GM18907 (cell line): ENCODE results near the gene BMP8B.
"Not testable (repeated sequence)": the region's sequence is repeated elsewhere in the genome, so short reads cannot be mapped to it uniquely, and the experiment has no call there.

Experiments used
- ATAC-seq: cut with Tn5 transposase; IDR thresholded peaks from one replicate; pipeline ENCODE4 v1.9.1; 2021; ENCODE audit warnings: mild to moderate bottlenecking, moderate library complexity; ENCODE audit not compliant: unreplicated experiment

The BMP8B gene

DNA sequence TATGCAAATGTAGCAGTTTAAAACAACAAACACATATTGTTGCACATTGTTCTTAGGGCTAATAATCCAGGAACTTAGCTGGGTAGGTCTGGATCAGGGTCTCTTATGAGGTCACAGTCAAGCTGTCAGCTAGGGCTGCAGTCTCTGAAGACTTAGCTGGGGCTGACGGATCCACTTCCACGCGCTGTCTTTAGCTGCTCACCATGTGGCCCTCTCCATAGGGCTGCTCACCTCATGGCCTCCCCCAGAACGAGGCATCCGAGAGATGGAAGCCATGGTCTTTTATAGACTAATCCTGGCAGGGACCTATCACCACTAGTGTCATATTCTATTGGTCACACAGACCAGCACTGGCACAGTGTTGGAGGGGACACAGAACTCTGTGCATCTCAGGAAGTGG lies 8.8 kb downstream of the BMP8B start:
- ATAC-seq, result no peak

DNA sequence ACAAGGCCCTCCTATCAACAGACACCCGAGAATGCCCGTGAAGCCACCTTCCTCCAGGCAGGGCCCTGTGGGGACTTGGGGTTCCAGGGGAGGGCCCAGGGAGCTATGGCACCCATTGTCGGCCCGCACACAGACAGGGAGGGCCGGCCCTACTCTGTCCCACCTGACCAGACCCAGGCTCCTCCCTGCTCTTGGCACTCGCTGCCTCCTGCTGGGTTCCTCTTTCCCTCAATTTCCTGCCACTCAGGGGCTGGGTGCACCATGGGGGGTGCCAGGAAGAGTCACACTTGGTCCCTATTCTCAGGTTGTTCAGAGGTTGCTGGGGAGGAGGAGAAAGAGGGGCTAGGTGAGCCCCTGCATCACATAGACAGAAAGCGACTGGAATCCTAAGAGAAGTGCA lies 9.5 kb downstream of the BMP8B start:
- no peak for ATAC-seq

DNA sequence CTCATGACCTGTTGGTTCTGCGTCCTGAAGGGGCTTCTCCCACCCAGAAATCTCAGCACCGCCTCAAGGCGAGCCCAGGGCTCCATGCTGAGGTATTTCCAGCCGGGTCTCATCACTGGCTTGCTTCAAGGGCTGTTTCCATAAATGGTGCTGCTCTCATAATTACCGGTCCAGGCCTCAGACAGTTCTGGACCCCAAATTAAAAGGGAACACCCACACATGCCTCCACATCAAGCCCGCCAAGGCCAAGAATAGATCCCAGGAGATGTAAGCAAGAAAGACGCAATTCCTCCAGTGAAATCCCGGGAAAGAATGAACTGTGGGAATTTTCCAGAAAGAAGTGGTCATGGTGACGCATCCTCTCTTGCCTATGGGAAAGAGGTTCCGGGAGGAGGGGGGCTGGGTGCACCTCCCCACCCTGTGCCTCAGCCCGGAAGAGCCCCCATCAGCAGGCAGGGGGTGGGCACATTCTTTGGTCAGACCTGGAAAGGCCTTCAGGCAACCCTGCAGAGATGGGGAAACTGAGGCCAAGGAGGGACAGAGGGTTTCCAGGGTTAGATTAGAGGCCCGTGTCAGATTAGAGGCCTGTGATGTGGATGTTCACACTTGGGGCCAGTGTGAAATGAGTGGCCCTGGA lies 10.1 kb downstream of the BMP8B start:
- ATAC-seq, result not testable (repeated sequence)

DNA sequence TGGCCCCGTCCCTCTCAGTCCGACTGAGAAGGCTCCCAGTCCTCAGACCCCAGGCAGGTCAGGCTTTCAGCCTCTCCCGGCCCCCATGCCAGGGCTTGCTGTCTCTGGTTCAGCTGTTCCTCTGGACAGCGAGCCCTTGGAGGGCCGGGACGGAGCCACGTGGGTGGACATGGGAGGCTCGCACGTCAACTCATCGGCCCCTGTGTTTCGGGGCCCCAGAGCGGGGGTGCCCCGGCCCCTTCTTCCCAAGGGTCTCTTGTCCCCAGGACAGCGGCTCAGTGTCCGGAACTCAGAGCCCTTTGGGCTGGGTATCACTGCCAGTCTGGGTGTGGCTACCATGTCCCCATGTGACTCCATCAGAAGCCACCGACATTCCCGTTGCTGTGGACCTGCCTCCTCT lies 10.8 kb downstream of the BMP8B start:
- ATAC-seq, result not testable (repeated sequence)

DNA sequence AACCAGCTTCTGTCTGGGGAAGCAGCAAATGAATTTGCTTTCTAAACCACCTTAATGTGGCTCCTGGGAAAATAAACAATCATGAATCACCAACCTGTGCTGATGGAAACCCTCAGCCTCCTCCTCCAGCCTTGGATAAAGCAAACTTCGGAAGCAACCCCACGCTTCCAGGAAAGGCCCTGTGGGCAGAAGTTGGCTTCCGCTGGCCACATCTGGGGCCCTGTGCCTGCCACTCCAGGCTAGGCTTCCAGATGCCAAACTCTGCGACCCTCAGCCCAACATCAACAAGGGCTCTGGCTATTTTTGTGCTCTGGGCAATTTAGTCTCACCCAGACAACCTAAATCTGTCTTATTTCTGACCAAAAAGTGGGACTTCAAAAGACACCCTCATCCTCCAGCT lies 11.4 kb downstream of the BMP8B start:
- ATAC-seq, result no peak

DNA sequence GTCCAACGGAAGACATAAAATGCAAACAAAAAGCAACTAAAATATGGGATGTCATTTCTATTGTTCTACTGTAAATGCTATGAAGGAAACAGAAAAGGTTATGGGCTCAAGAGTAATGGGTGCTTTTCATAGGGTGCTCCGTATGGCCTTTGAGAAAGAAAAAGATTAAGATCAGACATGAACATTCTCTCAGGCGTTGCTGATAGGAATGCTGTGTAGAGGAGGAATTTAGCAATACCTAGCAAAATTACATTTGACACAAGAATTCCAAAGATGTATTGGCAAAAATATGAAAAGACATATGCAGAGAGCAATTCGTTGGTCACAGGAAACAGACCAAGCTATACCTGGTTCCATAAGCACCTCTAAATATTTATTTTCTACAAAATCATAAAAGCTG lies 11.8 kb downstream of the BMP8B start:
- ATAC-seq, result no peak

DNA sequence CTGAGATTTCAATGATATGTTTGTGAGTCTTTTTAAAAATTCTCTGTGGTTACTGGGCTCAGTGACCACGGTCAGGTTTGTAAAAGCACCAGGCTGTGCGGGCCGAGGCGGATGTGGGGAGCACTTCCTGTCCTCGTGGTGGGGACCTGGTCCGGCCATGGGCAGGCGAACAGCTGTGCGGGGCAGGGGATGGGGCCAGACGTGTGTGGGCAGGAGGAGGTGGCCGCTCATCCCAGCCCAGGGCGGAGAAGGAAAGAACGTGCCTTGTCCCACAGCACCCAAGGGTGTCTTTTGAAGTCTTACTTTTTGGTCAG lies 12.3 kb downstream of the BMP8B start:
- peak; percentile 45 for ATAC-seq

DNA sequence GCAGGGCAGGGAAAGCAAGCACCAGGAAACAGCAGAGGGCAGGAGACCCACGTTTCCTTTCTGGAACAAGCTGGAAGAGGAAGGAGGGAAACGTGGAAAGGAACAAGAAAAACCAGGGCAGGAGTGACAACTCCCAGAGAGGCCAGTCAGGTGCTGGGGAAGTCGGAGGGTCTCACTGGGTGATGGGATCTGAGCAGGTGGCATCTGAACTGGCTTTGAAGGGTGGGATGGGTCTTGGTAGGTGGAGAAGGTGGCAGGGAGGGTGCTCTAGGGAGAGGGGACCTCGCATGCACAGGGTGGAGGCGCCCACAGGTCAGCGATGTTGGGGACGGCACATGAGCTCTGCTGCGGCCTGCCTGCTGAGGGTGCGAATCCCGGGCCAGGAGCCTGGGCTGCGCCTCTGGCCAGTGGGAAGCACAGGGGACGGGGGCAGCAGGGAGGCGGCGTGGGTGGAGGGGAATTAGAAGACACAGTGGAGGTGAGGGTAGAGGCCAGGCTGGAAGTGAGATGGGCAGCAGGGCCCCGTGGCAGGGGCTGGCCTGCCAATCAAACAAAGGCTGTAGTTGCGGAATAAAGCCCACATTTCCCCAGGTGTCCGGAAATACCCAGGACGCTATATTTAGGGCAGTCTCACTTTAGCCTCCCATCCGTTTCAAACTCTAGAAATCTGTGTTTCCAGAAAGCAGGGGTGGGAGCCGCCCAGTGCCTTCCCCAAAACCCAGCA lies 12.8 kb downstream of the BMP8B start:
- ATAC-seq, result peak; percentile 44

DNA sequence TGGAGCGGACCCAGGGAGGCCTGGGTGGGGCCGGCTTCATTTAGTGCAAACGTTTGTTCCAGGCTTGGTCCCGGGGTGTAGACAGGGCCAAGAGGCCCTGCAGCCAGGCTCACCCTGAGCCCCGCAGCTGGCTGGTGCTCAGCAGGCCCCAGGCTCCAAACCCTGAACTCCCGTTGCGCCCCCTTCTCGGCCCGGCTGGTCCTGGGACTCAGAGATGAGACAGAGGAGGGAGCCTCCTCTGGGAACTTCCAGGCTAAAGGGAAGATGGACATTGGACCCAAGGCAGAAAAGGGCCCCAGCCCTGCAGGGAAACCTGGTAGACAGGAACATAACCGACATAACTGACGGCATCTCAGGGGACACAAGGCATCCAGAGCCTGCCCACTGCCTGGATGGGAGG lies 13.5 kb downstream of the BMP8B start:
- not testable (repeated sequence) for ATAC-seq

DNA sequence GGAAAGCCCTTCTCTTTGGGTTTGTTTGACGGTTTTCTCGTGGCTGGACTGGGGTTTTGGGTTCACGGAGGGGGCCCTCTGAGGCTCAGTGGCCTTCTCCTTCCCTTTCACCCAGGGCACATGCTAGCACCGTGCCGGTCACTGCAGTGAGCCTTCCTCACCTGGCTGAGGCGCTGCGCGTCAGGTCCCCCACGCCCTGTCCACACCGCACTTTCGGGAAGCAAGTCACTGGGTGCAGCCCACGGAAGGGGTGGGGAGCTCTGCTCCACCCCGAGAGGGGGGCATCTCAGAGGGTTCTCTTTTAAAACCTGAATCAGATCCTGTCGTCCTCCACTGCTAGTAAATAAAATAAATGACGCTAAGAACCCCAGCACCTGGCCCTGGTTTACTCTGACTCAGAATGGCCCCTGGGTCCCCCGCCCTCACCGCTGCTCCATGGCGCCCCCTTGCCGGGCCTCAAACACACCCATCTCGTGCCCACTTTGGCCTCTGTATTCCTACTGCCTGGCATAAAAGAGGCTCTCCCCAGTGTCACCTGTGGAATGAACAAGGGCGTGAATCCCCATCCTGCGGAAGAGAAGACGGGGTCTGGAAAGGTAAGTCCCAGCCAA lies 15.2 kb downstream of the BMP8B start:
- ATAC-seq, result not testable (repeated sequence)

DNA sequence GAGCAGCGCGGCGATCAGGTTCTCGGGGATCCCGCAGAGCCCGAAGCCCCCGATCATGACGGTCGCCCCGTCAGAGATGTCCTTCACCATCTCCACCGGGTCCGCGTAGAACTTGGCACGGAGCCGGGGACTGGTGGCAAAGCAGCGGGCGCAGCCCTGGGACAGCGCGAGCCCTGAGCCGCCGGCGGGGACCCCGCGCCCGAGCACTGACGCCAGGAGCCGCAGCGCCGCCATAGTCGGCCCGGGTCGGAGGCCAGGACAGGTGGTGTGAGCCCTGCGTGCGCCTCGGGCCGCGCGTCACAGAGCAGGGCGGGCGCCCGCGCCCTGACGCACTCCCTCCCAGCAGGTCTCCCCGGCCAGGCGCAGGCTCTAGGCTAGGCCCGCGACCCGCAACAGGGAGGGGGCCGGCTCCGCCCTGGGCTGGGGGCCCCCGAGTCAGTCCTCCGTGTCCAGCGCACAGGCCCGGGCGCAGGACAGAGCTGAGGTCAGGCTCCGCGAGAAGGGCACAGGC lies 17.6 kb downstream of the BMP8B start, which contains the start of gene OXCT2:
TSS of gene OXCT2 (minus strand) at position 327 of the 511 bp plus-strand sequence. CDS start at position 234, 93 bp downstream.
- ATAC-seq, result not testable (repeated sequence)

DNA sequence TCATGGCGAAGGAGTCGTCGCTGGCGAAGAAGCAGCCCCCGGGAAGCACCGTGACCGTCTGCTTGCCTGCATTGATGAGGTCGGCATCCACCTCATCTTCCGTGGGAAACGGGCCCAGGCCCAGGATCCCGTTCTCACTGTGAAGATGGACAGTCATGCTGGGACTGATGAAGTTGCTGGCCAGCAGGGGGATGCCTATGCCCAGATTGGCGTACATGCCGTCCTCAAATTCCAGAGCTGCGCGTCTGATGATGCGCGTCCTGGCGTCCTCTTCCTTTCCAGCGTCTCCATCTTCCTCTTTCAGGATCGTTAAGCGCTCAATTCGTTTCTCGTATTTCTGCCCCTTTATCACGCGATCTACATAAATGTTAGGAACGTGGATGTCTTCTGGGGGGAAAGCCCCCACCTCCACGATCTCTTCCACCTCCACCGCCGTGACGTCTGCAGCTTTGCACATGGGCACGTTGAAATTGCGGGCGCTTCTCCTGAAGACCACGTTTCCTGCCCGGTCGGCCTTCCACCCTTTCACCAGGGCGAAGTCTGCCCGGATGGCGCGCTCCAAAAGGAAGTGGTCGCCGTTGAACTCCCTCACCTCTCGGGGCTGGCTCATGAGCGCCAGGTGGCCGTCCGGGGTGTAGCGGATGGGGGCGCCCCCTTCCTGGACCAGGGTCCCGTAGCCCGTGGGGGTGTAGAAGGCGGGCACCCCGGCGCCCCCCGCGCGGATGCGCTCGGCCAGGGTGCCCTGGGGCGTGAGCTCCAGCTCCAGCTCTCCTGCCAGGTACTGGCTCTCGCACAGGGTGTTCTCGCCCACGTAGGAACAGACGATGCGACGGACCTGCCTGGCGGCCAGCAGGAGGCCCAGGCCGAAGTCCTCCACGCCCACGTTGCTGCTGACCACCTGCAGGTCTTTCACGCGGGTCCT lies 18.3 kb downstream of the BMP8B start:
- ATAC-seq, result peak; percentile 43

DNA sequence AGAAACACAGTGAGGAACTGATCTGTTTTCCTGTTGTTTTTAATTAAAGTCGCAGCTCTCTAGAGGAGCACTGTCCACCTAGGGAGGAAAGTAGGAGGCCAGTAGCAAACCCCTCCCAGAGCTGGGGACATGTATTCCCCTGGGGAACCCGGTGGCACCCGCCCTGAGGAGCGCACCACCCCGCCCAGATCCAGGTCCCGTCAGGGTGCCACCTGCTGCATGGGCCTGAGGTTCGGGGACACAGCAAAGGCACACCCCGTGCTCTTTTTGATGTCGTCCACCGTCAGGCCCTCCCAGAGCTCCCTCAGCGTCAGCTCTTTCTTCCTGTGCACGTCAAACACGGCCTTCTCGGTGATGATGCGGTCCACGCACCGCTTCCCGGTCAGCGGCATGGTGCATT lies 19.2 kb downstream of the BMP8B start:
- not testable (repeated sequence) for ATAC-seq

DNA sequence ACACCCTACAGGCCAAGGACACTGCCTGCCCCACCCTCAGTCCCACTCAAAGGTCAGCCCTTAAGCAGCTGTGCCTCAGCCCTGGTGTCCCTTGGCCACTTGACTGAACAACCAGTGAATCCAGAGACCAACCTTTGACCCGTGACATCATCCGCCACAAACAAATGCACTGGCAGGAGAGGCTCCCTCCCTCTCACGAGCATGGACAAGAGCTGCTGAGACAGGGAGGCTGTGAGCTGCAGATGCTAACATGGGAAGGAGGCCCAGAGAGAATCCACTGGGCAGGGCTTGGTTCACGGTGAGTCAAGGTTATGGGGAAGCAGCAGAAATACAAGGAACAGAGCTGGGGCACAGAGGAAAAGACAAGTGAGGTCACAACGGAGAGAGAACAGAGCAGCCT lies 22.2 kb downstream of the BMP8B start:
- not testable (repeated sequence) for ATAC-seq

DNA sequence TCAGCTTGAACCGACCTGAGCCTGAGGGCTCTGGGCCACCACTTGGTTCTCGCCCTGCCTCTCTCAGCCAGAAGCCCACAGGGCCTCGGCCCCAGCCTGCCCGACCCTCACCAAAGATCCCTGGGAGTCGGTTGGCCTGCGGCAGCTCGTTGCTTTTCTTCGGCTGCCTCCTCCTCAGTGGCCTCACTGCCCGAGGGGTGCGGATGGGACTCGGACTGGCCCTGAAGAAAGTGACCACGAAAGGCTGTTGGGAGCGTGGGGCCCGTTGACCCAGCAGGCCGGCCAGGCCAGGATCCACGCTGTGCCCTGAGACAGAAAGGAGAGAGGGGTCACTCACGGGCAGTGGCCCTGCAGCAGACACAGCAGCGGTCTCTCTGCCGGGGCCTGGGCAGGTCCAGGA lies 24.2 kb downstream of the BMP8B start:
- ATAC-seq, result not testable (repeated sequence)

DNA sequence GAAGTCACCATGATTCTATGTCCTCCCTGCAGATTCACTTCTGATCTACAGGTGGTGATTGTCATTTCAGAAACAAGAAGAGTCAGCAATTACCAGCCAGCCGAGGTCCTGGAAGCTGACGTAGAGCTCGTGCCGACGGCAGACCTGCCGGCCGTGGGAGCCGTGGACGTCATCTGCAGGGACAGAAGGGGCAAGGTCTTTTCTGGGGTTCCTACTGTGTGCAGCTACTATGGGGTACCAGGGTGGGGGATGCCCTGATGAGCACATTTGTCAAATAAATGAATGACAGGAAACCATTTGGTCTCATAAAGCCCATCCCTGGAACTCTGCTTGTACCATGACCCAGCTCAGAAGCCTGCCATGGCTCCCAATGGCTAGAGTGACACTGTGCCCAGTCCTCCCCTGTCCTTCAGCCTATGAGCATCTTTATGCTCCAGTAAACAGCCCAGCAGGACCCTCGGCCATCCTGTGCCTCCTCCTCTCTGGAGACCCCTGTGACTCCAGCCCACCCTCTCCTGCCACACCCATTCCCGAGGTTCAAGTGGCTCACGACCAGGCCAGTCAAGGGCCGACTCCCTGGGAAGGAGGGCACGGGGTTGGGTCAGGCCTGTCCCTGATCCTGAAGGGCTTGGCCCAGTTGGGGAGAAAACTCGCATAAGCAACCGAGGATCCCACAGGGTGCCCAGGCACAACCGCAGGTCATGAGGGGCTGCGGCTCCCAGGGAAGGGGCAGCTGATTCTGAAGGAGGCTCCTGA lies 24.9 kb downstream of the BMP8B start:
- ATAC-seq, result not testable (repeated sequence)

DNA sequence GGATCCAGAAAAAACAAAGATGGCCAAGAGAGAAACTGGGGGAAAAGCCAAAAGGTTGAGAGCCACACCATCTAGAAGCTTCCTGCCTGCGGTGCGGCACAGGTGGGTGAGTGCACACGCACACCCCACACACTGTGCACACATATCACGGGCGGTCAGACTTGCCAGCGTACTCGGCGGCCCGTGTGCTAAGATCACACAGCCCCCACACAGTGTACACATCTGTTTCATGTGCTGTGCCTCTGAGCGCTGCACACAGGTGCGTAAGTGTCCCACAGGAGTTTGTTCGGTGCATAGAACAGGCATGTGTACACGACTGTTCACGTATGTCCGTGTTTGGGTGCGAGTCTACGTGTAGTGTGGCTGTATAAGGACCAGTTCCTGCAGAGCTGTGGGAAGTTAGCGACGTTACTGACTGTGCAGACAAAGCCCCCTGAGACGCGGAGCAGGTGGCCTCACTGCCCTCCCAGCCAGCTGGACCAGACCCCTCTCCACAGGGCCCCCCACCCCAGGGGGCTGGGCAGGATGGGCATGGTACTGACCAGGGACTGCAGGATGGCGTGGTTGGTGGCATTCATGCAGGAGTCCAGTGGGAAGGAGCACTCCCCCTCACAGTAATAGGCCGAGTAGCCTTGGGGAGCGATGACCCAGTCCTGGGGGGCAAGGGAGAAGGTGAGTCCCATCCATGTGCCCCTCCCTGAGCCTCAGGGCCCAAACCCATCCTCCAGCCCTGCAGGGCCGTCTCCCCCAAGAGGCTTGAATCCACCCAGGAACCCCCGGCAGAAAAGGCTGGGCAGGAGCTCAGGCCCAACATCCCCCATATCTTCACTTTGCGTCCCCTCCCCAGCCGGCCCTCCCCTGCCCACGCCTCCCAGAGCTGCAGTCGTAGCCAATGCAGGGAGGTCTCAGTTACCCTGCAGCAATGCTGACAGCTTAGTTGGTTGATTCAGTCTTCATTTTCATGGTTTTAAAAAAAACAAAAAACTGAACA lies 25.8 kb downstream of the BMP8B start:
- no peak for ATAC-seq

DNA sequence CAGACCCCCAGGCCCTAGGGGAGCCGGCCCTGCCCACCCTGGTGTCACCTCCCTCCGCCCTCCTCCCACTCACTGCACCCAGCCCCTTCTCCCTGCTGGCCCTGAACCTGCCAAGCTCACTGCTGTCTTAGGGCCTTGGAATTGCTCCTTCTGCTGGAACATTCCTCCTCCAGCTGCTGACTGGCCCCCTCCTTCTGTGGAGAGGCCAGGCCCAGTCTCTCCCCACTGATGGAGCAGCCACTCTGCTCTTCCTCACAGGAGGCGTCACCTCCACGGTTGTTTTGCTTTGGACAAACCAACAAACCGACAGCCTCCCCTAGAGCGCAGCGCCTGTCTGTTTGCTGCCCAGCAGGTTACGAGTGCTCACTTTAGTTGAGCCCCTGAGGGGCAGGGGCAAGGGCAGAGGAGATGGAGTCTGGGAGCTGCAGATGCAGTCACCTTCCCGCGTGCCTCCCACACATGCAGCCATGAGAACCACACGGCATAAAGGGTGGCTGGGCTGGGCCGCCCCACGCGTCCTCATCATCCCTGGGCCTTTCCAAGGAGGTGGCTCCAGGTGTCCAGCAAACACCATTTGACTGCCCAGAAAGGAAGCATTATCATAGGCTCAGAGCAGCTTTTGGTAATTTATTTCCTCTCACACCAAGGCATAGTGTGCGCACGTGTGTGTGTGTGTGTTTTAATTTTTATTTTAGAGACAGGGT lies 27.0 kb downstream of the BMP8B start:
- no peak for ATAC-seq
